ENCODE results near the gene BATF3. TPM values are rescaled to one million over a fixed set of nuclear protein-coding genes. Genes with fewer than 3 reads are reported as not detected.

The BATF3 gene
- total RNA-seq, 1 experiment from 2014 or later, result 1.3 TPM

DNA sequence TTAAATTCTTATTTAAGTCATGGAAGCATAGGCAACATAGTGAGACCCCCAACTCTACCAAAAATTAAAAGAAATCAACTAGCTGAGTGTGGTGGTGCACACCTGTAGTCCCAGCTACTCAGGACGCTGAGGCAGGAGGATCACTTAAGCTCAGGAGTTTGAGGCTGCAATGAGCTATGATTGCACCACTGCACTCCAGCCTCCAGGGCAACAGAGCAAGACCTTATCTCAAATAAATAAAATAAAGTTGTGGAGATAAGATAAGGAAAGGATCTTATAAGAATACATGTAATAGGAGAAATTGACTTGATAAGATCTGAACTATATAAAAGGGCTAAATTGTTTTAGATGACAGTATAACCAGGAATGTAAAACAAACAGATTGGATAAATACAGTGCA is 2.3 kb upstream of the BATF3 start:
- Histone ChIP-seq H3K27ac (no peak overlapping the region), H3K4me3 (no peak overlapping the region), H3K27me3 (ENCODE audit: insufficient read depth, low read depth) (peaks cover 21% of the 10 kb centered on the region), H3K4me1 (replicated peaks; ENCODE audit: insufficient read depth) (0 out of 2 replicates have a peak, but pooled peaks cover 6% of the 10 kb centered on the region), H3F3A (ENCODE audit: insufficient read depth, low read depth) (peaks cover 14% of the 10 kb centered on the region; the same call in 1 of the 2 replicates), H3K79me2 (ENCODE audit: low read depth) (no peaks in the 10 kb centered on the region), H2AFZ (no peak overlapping the region), H3K9me2 (ENCODE audit: insufficient read depth) (no peaks in the 10 kb centered on the region), H4K20me1 (ENCODE audit: insufficient read depth) (no peaks in the 10 kb centered on the region), H3K36me3 (ENCODE audit: low read depth) (no peaks in the 10 kb centered on the region), H3K4me2 (no peak overlapping the region), H3K9me3 (ENCODE audit: insufficient read depth, low read depth) (no peaks in the 10 kb centered on the region)
- BruUV-seq (replicated peaks), result no TSS peak
- peak in 1 of 2 experiments; percentile 60 for DNase-seq
- intact Hi-C loops (cut with micrococcal nuclease; ENCODE audit: unreplicated experiment), result no loop called here
- POLR2A ChIA-PET (ENCODE audit: unreplicated experiment), result interaction anchor here (0.5 to 0.6 kb wide), 2 partner anchors 19 to 94 kb away, joined by 3 read pairs; no protein-coding TSS in a partner anchor
- TF ChIP-seq, protein P1, sequence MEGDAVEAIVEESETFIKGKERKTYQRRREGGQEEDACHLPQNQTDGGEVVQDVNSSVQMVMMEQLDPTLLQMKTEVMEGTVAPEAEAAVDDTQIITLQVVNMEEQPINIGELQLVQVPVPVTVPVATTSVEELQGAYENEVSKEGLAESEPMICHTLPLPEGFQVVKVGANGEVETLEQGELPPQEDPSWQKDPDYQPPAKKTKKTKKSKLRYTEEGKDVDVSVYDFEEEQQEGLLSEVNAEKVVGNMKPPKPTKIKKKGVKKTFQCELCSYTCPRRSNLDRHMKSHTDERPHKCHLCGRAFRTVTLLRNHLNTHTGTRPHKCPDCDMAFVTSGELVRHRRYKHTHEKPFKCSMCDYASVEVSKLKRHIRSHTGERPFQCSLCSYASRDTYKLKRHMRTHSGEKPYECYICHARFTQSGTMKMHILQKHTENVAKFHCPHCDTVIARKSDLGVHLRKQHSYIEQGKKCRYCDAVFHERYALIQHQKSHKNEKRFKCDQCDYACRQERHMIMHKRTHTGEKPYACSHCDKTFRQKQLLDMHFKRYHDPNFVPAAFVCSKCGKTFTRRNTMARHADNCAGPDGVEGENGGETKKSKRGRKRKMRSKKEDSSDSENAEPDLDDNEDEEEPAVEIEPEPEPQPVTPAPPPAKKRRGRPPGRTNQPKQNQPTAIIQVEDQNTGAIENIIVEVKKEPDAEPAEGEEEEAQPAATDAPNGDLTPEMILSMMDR (conservative IDR thresholded peaks at IDR 0.05), result no peak
- TF ChIP-seq EZH2 (IDR thresholded peaks at IDR 0.05; ENCODE audit: low read depth), result no peak
- CTCF ChIA-PET, result no interaction called here

DNA sequence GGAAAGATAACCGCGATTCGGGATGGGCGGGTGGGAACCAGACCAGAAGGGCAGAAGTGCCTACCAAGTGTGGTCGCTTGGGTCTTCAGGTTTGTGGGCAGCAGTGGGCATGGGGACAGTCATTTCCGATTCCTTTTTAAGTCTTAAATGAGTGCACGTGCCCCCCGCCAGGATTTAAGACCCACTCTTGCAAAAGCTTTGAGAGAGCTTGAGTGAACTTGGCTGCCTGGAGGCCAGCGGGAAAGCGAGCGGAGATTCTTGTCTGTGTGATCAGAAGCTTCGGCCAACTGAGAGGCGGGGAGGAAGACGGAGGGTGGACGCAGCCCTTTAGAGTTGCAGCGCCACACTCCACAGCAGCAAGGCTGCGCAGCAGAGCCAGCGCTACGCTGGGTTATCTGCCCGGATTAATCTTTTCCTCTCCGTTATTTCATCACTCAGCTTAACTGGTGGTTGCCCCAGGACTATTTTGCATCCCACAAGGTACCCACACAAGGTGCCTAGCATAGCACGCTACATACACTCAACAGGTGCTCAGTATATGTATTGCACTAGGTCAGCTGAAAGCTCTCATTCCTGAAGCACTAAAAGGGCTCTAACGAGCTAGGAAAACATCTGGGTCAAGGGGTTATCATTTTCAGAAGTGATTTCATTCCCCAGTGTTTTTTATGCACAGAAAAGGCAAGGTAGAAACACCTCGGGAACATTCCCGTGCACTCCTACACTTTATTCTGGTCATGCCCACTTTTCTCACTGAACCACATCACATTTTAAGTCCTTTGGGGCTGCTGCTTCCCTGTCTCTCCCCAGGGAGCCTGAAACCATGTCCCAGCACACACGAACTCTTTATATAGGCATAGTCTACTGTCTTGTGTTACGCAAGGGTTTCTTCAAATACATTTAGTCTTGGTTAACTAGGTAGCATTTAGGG is 1.5 kb upstream of the BATF3 start:
- 0 out of 2 replicates have a peak, but pooled peaks cover 6% of the 10 kb centered on the region for H3K4me1 ChIP-seq (replicated peaks; ENCODE audit: insufficient read depth)
- ChIA-PET CTCF (interaction anchor here (0.5 kb wide), 1 partner anchor 74 kb away, joined by 3 read pairs; no protein-coding TSS in a partner anchor), POLR2A (ENCODE audit: unreplicated experiment) (interaction anchor here (0.5 to 0.6 kb wide), 2 partner anchors 20 to 93 kb away, joined by 3 read pairs; no protein-coding TSS in a partner anchor)
- TF ChIP-seq, protein P1 (conservative IDR thresholded peaks at IDR 0.05), result no peak
- no peak for TF ChIP-seq EZH2 (IDR thresholded peaks at IDR 0.05; ENCODE audit: low read depth)
- H3F3A ChIP-seq (ENCODE audit: insufficient read depth, low read depth), result peaks cover 14% of the 10 kb centered on the region; the same call in 1 of the 2 replicates
- H2AFZ ChIP-seq, result no peak overlapping the region
- H3K27me3 ChIP-seq (ENCODE audit: insufficient read depth, low read depth), result peaks cover 29% of the 10 kb centered on the region
- H3K9me2 ChIP-seq (ENCODE audit: insufficient read depth), result no peaks in the 10 kb centered on the region
- no peaks in the 10 kb centered on the region for H3K9me3 ChIP-seq (ENCODE audit: insufficient read depth, low read depth)
- intact Hi-C loops (cut with micrococcal nuclease; ENCODE audit: unreplicated experiment), result no loop called here
- no peak overlapping the region for H3K27ac ChIP-seq
- H3K4me2 ChIP-seq, result no peak overlapping the region
- H4K20me1 ChIP-seq (ENCODE audit: insufficient read depth), result no peaks in the 10 kb centered on the region
- no peaks in the 10 kb centered on the region for H3K79me2 ChIP-seq (ENCODE audit: low read depth)
- H3K36me3 ChIP-seq (ENCODE audit: low read depth), result no peaks in the 10 kb centered on the region
- H3K4me3 ChIP-seq, result no peak overlapping the region
- DNase-seq, result no peak
- BruUV-seq (replicated peaks), result no TSS peak

DNA sequence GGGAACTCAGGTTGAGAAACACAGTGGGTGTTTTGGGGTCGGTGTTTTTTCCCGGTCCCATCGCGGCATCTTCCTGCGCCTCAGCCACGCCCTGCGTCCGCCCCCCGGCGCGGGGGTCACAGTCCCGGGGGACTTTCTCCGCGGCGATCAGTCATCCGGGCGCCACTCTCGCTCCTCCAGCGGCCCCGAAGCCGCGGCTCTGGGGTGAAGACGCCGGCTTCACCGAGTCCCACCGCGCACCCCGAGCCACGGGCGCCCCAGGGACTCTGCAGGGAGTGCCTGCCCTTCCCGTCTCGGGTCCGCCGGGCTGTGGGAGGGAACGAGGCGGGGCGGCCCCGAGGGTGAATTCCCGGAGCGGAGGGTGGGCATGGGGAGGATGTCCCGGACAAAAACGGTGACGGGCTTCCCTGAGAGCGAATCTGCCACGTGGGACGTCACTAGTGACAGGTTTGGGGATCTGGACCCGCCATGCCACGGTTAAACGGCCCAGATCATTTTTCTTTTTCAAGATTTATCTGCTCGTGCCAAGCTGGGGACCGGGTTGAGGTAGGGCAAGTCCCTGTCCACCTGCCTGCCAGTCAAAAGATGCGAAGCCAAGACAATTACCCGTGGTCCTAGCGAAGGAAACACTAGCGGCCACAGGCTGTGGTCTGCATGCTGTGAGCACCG is 717 bp upstream of the BATF3 start:
- no peak overlapping the region for H3K27ac ChIP-seq
- H4K20me1 ChIP-seq (ENCODE audit: insufficient read depth), result no peaks in the 10 kb centered on the region
- no peak overlapping the region for H2AFZ ChIP-seq
- no peak for DNase-seq
- H3K27me3 ChIP-seq (ENCODE audit: insufficient read depth, low read depth), result peaks cover 37% of the 10 kb centered on the region
- H3K9me2 ChIP-seq (ENCODE audit: insufficient read depth), result no peaks in the 10 kb centered on the region
- H3K9me3 ChIP-seq (ENCODE audit: insufficient read depth, low read depth), result no peaks in the 10 kb centered on the region
- H3K79me2 ChIP-seq (ENCODE audit: low read depth), result no peaks in the 10 kb centered on the region
- intact Hi-C loops (cut with micrococcal nuclease; ENCODE audit: unreplicated experiment), result no loop called here
- BruUV-seq (replicated peaks), result no TSS peak
- no peak overlapping the region for H3K4me2 ChIP-seq
- no peaks in the 10 kb centered on the region for H3K36me3 ChIP-seq (ENCODE audit: low read depth)
- ChIA-PET POLR2A (ENCODE audit: unreplicated experiment) (no interaction called here), CTCF (no interaction called here)
- H3K4me1 ChIP-seq (replicated peaks; ENCODE audit: insufficient read depth), result 0 out of 2 replicates have a peak, but pooled peaks cover 6% of the 10 kb centered on the region
- no peak overlapping the region for H3K4me3 ChIP-seq
- peaks cover 14% of the 10 kb centered on the region; the same call in 1 of the 2 replicates for H3F3A ChIP-seq (ENCODE audit: insufficient read depth, low read depth)
- TF ChIP-seq EZH2 (IDR thresholded peaks at IDR 0.05; ENCODE audit: low read depth), result no peak
- TF ChIP-seq, protein P1 (conservative IDR thresholded peaks at IDR 0.05), result no peak
